ENCODE data around the gene THAP7. TPM values are rescaled to one million over a fixed set of nuclear protein-coding genes. Genes with fewer than 3 reads are reported as not detected.

The THAP7 gene
- total RNA-seq, 1 experiment from 2014 or later = 23.5 TPM

GRCh38 chr22:20952544-20953341 is 49.2 kb downstream of the THAP7 start:
- TF ChIP-seq TCF7L2 (IDR thresholded peaks at IDR 0.05; ENCODE audit: low read depth, low read length) = no peak
- no peak for TF ChIP-seq POLR2AphosphoS5 (IDR thresholded peaks at IDR 0.05; ENCODE audit: low read depth, low read length)
- no peak for TF ChIP-seq CTCF (IDR thresholded peaks at IDR 0.05)
- TF ChIP-seq SIN3A (IDR thresholded peaks at IDR 0.05; ENCODE audit: borderline replicate concordance, insufficient read depth, low read depth, low read length) = no peak
- CTCF ChIA-PET = interaction anchor here (0.8 kb wide), 1 partner anchor 67 kb away, joined by 6 read pairs; no protein-coding TSS in a partner anchor
- Histone ChIP-seq H3K9me3 (ENCODE audit: control insufficient read depth, insufficient read depth, low read depth, low read length) (no peaks in the 10 kb centered on the region), H3K4me3 (ENCODE audit: low read depth in 2 of 2, low read length in 2 of 2) (no peak overlapping the region), H3K4me1 (ENCODE audit: control insufficient read depth, insufficient read depth, low read length) (peaks cover 28% of the 10 kb centered on the region), H3K27me3 (ENCODE audit: control insufficient read depth, insufficient read depth, low read length) (no peaks in the 10 kb centered on the region), H3K36me3 (ENCODE audit: control insufficient read depth, insufficient read depth, low read length) (no peaks in the 10 kb centered on the region; the same call in none of the 2 replicates), H3K27ac (ENCODE audit: low read length) (peak overlapping the region; percentile 69)
- DNase-seq (ENCODE audit: low read depth, low spot score) (no peak), ATAC-seq (no peak)
- no TSS peak for BruUV-seq (replicated peaks)
- intact Hi-C loops (cut with micrococcal nuclease; ENCODE audit: unreplicated experiment) (no loop called here), in situ Hi-C loops (cut with HindIII; ENCODE audit: low pct_unique_long_range_greater_than_20kb, low sequenced_read_pairs) (no loop called here)
- POLR2A ChIA-PET = no interaction called here

- in situ Hi-C loops (cut with HindIII; ENCODE audit: low pct_unique_long_range_greater_than_20kb, low sequenced_read_pairs) (no loop called here), intact Hi-C loops (cut with micrococcal nuclease; ENCODE audit: unreplicated experiment) (no loop called here)
- H3K27me3 ChIP-seq (ENCODE audit: control insufficient read depth, insufficient read depth, low read length) = no peaks in the 10 kb centered on the region
- POLR2A ChIA-PET = no interaction called here
- CTCF ChIA-PET = interaction anchor here (0.8 kb wide), 1 partner anchor 66 kb away, joined by 6 read pairs; no protein-coding TSS in a partner anchor
- 0 out of 2 replicates have a peak overlapping the region, but pooled peaks have one; percentile 18 for H3K27ac ChIP-seq (ENCODE audit: low read length)
- no TSS peak for BruUV-seq (replicated peaks)
- TF ChIP-seq POLR2AphosphoS5 (IDR thresholded peaks at IDR 0.05; ENCODE audit: low read depth, low read length) (no peak), CTCF (IDR thresholded peaks at IDR 0.05) (peak; percentile 23)
- DNase-seq (ENCODE audit: low read depth, low spot score) = no peak
- H3K9me3 ChIP-seq (ENCODE audit: control insufficient read depth, insufficient read depth, low read depth, low read length) = no peaks in the 10 kb centered on the region
- H3K4me1 ChIP-seq (ENCODE audit: control insufficient read depth, insufficient read depth, low read length) = peaks cover 30% of the 10 kb centered on the region
- H3K4me3 ChIP-seq (ENCODE audit: low read depth in 2 of 2, low read length in 2 of 2) = no peak overlapping the region
- H3K36me3 ChIP-seq (ENCODE audit: control insufficient read depth, insufficient read depth, low read length) = no peaks in the 10 kb centered on the region; the same call in none of the 2 replicates
- ATAC-seq = no peak; the same call in 1 of the 2 replicates
Measured at GRCh38 chr22:20951932-20952380, 50.0 kb downstream of the THAP7 start.

DNA sequence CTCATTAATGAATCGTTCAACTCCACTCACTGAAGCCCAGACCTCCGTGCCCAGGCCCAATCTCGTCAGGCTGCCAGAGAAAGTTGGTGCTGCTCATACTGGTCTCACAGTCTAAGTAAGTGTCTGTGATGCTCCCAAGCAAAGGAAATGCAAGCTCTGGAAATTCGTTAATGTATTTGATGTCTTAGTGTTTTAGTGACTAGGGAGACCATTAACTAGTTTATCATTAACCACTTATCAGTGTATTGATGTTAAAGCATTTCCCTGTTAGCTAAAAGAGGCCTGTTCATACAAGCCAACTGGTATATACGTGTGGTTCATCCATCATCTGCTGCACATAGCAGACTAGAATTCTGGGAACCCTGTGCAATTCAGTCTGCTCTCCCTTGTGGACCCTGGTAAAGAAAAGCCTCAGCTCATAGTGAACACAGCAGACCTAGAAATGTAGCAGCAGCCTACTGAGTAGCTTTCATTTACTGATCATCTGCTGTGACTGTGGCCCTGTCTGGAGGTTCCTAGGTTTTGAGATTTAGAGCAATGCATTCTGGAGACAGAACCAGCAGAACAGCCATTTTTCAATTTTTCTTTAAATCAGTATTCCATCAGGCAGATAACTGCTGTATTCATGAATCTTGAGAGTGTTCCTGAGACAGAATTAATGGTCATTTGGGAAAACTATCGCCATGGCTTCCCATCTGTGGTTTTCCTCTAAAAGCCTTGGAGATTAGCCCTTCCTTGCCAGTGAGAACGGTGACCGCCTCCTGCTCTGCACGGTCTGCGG is 50.6 kb downstream of the THAP7 start:
- ChIA-PET POLR2A (no interaction called here), CTCF (no interaction called here)
- H3K27ac ChIP-seq (ENCODE audit: low read length) = no peak overlapping the region
- in situ Hi-C loops (cut with HindIII; ENCODE audit: low pct_unique_long_range_greater_than_20kb, low sequenced_read_pairs) = no loop called here
- intact Hi-C loops (cut with micrococcal nuclease; ENCODE audit: unreplicated experiment) = no loop called here
- H3K4me3 ChIP-seq (ENCODE audit: low read depth in 2 of 2, low read length in 2 of 2) = no peak overlapping the region
- H3K36me3 ChIP-seq (ENCODE audit: control insufficient read depth, insufficient read depth, low read length) = no peaks in the 10 kb centered on the region; the same call in 1 of the 2 replicates
- TF ChIP-seq, protein P1, sequence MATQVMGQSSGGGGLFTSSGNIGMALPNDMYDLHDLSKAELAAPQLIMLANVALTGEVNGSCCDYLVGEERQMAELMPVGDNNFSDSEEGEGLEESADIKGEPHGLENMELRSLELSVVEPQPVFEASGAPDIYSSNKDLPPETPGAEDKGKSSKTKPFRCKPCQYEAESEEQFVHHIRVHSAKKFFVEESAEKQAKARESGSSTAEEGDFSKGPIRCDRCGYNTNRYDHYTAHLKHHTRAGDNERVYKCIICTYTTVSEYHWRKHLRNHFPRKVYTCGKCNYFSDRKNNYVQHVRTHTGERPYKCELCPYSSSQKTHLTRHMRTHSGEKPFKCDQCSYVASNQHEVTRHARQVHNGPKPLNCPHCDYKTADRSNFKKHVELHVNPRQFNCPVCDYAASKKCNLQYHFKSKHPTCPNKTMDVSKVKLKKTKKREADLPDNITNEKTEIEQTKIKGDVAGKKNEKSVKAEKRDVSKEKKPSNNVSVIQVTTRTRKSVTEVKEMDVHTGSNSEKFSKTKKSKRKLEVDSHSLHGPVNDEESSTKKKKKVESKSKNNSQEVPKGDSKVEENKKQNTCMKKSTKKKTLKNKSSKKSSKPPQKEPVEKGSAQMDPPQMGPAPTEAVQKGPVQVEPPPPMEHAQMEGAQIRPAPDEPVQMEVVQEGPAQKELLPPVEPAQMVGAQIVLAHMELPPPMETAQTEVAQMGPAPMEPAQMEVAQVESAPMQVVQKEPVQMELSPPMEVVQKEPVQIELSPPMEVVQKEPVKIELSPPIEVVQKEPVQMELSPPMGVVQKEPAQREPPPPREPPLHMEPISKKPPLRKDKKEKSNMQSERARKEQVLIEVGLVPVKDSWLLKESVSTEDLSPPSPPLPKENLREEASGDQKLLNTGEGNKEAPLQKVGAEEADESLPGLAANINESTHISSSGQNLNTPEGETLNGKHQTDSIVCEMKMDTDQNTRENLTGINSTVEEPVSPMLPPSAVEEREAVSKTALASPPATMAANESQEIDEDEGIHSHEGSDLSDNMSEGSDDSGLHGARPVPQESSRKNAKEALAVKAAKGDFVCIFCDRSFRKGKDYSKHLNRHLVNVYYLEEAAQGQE (IDR thresholded peaks at IDR 0.05; ENCODE audit: insufficient read depth in 1 of 2, low read depth in 2 of 2, low read length in 1 of 2) = no peak
- TF ChIP-seq CTCF (IDR thresholded peaks at IDR 0.05) = no peak
- no peak for TF ChIP-seq TCF7L2 (IDR thresholded peaks at IDR 0.05; ENCODE audit: low read depth, low read length)
- TF ChIP-seq SIN3A (IDR thresholded peaks at IDR 0.05; ENCODE audit: borderline replicate concordance, insufficient read depth, low read depth, low read length) = no peak
- TF ChIP-seq POLR2AphosphoS5 (IDR thresholded peaks at IDR 0.05; ENCODE audit: low read depth, low read length) = no peak
- no peaks in the 10 kb centered on the region for H3K27me3 ChIP-seq (ENCODE audit: control insufficient read depth, insufficient read depth, low read length)
- BruUV-seq (replicated peaks) = TSS peak; percentile 54
- H3K9me3 ChIP-seq (ENCODE audit: control insufficient read depth, insufficient read depth, low read depth, low read length) = no peaks in the 10 kb centered on the region
- ATAC-seq (no peak), DNase-seq (ENCODE audit: low read depth, low spot score) (no peak)
- H3K4me1 ChIP-seq (ENCODE audit: control insufficient read depth, insufficient read depth, low read length) = peaks cover 35% of the 10 kb centered on the region

All from Panc1 (cell line).